ENCODE measurements around the gene IDH3G.

IDH3G gene

DNA sequence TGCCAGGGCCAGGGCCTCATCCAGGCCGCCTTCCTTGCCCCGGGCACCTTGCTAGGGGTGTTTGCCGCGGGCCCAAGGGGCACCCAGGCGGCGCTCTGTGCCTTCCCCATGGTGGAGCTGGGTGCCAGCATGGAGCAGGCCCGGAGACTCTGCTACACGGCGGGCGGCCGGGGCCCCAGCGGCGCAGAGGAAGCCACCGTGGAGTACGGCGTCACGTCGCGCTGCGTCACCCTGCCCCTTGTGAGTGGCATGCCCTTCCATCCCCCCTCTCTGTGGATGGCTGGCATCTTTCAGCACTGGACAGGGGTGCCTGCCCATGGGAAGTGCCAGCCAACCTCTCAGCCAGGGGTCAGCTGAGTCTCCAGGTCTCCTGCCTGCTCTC lies 26.5 kb downstream of the IDH3G start:
- Histone ChIP-seq H3K27me3 (ENCODE audit: control insufficient read depth, insufficient read depth, low read length, poor library complexity, severe bottlenecking) (no peaks in the 10 kb centered on the region), H3K27ac (ENCODE audit: insufficient read depth, low read depth, low read length, poor library complexity, severe bottlenecking) (no peak overlapping the region), H3K4me3 (ENCODE audit: insufficient read depth, low read depth, low read length) (no peak overlapping the region), H3K9me3 (ENCODE audit: control insufficient read depth, low read length) (no peaks in the 10 kb centered on the region), H3K36me3 (ENCODE audit: control insufficient read depth, insufficient read depth, low read length) (no peaks in the 10 kb centered on the region), H3K4me1 (ENCODE audit: control insufficient read depth, insufficient read depth, low read length) (peaks cover 15% of the 10 kb centered on the region)
- WGBS, 2 experiments, result 97 to 98% methylated on average over 20 of the region's 20 CpGs

DNA sequence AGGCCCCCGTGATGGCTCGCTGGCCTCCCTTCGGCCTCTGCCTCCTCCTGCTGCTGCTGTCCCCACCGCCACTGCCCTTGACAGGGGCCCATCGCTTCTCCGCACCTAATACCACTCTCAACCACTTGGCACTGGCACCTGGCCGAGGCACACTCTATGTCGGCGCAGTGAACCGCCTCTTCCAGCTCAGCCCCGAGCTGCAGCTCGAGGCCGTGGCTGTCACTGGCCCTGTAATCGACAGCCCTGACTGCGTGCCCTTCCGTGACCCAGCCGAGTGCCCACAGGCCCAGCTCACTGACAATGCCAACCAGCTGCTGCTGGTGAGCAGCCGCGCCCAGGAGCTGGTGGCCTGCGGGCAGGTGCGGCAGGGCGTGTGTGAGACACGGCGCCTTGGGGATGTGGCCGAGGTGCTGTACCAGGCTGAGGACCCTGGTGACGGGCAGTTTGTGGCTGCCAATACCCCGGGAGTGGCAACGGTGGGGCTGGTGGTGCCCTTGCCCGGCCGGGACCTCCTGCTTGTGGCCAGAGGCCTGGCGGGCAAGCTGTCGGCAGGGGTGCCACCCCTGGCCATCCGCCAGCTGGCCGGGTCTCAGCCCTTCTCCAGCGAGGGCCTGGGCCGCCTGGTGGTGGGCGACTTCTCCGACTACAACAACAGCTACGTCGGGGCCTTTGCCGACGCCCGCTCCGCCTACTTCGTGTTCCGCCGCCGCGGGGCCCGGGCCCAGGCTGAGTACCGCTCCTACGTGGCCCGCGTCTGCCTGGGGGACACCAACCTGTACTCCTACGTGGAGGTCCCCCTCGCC lies 27.1 kb downstream of the IDH3G start:
- Histone ChIP-seq H3K9me3 (ENCODE audit: control insufficient read depth, low read length) (no peaks in the 10 kb centered on the region), H3K27ac (ENCODE audit: insufficient read depth, low read depth, low read length, poor library complexity, severe bottlenecking) (no peak overlapping the region), H3K27me3 (ENCODE audit: control insufficient read depth, insufficient read depth, low read length, poor library complexity, severe bottlenecking) (no peaks in the 10 kb centered on the region), H3K4me3 (ENCODE audit: insufficient read depth, low read depth, low read length) (no peak overlapping the region), H3K36me3 (ENCODE audit: control insufficient read depth, insufficient read depth, low read length) (no peaks in the 10 kb centered on the region), H3K4me1 (ENCODE audit: control insufficient read depth, insufficient read depth, low read length) (peaks cover 15% of the 10 kb centered on the region)
- WGBS, 2 experiments, result 89% methylated on average over 56 of the region's 56 CpGs

DNA sequence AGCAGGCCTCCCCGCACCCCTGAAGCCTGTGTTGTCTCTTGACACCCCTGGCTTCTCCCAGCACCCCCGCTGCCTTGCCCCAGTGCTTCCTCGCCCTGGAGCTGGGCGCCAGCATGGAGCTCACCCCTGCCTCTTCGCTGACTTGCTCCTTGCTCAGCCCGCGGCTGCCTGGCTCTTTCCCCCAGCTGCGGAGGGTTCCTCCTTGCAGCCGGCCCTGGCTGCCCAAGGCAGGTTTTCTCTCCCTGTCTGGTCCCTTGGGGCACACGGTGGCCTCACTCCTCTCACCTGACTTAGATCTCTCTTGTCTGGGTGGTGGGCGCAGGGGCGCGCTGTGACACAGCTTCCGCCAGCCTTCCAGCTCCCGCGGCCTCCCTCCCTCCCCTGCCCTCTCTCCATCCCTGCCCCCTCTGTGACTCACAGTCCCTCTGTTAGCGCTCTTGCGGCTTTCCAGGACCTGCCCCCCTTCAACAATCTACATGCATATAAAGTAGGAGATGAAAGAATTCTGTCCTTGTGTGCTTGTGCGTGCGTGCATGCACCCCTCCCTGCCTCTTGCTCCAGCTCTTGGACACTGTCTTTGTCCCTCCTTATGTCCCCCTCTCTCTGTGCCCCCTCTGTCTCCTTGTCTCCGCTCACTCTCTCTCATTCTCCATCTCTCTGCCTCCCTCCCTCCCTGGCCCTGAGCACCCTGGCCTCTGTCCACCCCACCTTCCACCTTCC lies 27.9 kb downstream of the IDH3G start:
- WGBS, 2 experiments, result 38 to 42% methylated on average over 19 to 21 of the region's 21 CpGs
- H3K36me3 ChIP-seq (ENCODE audit: control insufficient read depth, insufficient read depth, low read length), result no peaks in the 10 kb centered on the region
- H3K9me3 ChIP-seq (ENCODE audit: control insufficient read depth, low read length), result no peaks in the 10 kb centered on the region
- no peak overlapping the region for H3K27ac ChIP-seq (ENCODE audit: insufficient read depth, low read depth, low read length, poor library complexity, severe bottlenecking)
- H3K27me3 ChIP-seq (ENCODE audit: control insufficient read depth, insufficient read depth, low read length, poor library complexity, severe bottlenecking), result no peaks in the 10 kb centered on the region
- H3K4me3 ChIP-seq (ENCODE audit: insufficient read depth, low read depth, low read length), result no peak overlapping the region
- peaks cover 15% of the 10 kb centered on the region for H3K4me1 ChIP-seq (ENCODE audit: control insufficient read depth, insufficient read depth, low read length)

DNA sequence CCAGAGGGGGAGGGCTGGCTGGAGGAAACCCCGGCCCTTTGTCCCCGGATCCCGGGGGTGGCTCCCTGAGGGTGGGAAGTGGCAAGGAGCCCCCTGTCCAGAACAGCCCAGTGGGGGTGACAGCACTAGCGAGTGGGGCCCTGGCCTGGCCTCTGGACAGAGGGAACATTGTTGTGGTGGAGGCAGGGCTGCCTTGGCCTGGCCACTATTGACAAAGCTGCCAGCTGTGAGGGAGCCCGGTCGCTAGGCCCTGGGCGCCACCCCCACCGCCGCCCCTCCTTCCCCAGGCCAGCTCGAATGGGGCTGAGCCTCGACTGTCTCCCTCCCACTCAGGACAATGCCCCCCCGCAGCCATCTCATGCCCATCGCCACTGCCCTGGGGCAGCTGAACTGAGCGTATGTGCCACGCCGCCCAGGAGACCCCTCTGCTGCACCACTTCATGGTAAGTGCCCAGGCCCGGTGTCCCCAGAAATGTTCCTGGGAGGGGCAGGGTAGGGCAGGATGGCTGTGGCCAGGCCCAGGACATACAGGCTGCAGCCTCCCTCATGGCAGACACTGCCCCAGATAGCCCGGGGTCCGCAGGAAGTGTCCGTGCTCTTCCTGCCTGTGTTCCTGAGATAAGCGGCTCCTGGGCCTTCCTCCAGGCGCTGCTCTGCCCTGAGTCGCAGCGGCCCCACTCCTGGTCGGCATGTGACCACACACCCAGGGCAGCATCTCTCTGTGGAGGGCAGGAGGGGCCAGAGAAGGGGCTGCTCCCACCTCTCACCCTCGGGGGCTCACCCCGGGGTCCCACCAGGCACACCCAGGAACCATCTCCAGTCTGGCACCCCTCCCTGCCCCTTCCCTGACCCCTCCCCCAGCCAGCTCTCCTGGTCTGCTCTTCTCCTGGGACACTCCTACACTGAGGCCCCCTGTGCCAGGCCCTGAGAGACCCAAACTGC lies 28.8 kb downstream of the IDH3G start:
- 81 to 82% methylated on average over 27 of the region's 27 CpGs for WGBS, 2 experiments
- H3K4me3 ChIP-seq (ENCODE audit: insufficient read depth, low read depth, low read length), result no peak overlapping the region

DNA sequence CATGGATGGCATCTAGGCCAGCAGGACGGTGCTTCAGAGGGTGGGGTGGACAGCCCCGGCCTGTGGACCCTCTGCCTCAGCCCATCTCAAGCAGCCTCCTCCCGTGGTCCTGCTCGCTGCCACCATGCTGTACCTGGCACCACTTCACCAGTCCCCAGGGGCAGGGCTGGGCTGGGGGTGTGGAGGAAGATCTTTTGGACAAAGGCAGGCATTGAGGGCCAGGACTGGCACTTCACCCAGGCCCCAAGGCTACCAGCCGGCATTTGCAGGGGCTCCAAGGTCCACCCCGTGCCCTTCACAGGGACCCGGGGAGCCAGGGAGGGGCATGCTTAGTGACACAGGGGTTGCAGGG lies 29.4 kb downstream of the IDH3G start:
- Histone ChIP-seq H3K36me3 (ENCODE audit: control insufficient read depth, insufficient read depth, low read length) (no peaks in the 10 kb centered on the region), H3K4me1 (ENCODE audit: control insufficient read depth, insufficient read depth, low read length) (peaks cover 15% of the 10 kb centered on the region), H3K4me3 (ENCODE audit: insufficient read depth, low read depth, low read length) (no peak overlapping the region), H3K27ac (ENCODE audit: insufficient read depth, low read depth, low read length, poor library complexity, severe bottlenecking) (no peak overlapping the region), H3K9me3 (ENCODE audit: control insufficient read depth, low read length) (no peaks in the 10 kb centered on the region), H3K27me3 (ENCODE audit: control insufficient read depth, insufficient read depth, low read length, poor library complexity, severe bottlenecking) (no peaks in the 10 kb centered on the region)
- WGBS, 2 experiments, result 91 to 98% methylated on average over 7 of the region's 7 CpGs

More for the DNA sequence above, 28.8 kb downstream of the IDH3G start:
- no peaks in the 10 kb centered on the region for H3K36me3 ChIP-seq (ENCODE audit: control insufficient read depth, insufficient read depth, low read length)
- no peaks in the 10 kb centered on the region for H3K27me3 ChIP-seq (ENCODE audit: control insufficient read depth, insufficient read depth, low read length, poor library complexity, severe bottlenecking)
- H3K4me1 ChIP-seq (ENCODE audit: control insufficient read depth, insufficient read depth, low read length), result peaks cover 15% of the 10 kb centered on the region
- H3K9me3 ChIP-seq (ENCODE audit: control insufficient read depth, low read length), result no peaks in the 10 kb centered on the region
- no peak overlapping the region for H3K27ac ChIP-seq (ENCODE audit: insufficient read depth, low read depth, low read length, poor library complexity, severe bottlenecking)

DNA sequence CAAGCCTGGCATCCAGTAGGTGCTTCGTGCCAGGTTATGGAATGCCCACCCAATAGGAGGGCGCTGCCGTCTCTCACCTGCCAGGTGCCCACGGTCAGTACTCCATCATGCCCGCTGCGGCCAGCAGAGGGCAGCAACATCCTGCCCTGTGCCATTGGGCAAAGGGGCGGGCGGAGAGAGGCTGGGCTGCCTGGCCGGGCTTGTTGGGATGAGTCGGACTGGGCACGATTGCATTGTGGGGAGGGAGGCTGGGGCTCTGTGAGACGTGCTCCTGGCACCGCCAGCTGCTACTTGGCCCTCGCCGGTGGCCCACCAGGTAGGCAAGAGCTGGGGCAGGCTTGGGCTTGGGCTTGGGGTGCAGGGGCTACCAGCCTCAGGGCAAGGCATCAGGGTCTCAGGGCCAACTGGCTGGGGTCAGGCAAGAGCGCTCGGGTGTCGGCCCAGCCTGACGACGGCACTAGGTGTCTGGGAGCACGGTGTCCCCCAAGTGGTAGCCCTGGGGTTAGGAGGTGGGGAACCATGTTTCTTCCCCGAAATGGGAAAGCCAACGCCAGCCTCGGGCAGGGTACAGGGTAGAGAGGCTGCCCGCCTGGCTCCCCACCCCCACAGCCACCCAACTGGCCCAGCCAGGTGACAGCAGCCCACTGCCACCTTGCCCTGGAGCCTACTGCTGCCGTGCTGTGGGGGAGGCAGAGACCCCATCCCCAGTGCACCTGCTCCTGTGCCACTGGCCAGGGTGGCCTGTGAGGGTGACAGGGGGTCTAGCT lies 30.0 kb downstream of the IDH3G start, which contains the start of gene PLXNB3:
PLXNB3 (plus strand) TSS at position 261 of the 767 bp plus-strand sequence. CDS start 1,287 bp downstream, outside the sequence.
- Histone ChIP-seq H3K27ac (ENCODE audit: insufficient read depth, low read depth, low read length, poor library complexity, severe bottlenecking) (no peak within 1 kb of the TSS), H3K36me3 (ENCODE audit: control insufficient read depth, insufficient read depth, low read length) (no peaks in the 10 kb centered on the region), H3K4me1 (ENCODE audit: control insufficient read depth, insufficient read depth, low read length) (peaks cover 15% of the 10 kb centered on the region), H3K4me3 (ENCODE audit: insufficient read depth, low read depth, low read length) (no peak within 1 kb of the TSS), H3K27me3 (ENCODE audit: control insufficient read depth, insufficient read depth, low read length, poor library complexity, severe bottlenecking) (no peaks in the 10 kb centered on the region), H3K9me3 (ENCODE audit: control insufficient read depth, low read length) (no peaks in the 10 kb centered on the region)
- WGBS, 2 experiments, result 41 to 42% methylated on average over 26 of the region's 26 CpGs

DNA sequence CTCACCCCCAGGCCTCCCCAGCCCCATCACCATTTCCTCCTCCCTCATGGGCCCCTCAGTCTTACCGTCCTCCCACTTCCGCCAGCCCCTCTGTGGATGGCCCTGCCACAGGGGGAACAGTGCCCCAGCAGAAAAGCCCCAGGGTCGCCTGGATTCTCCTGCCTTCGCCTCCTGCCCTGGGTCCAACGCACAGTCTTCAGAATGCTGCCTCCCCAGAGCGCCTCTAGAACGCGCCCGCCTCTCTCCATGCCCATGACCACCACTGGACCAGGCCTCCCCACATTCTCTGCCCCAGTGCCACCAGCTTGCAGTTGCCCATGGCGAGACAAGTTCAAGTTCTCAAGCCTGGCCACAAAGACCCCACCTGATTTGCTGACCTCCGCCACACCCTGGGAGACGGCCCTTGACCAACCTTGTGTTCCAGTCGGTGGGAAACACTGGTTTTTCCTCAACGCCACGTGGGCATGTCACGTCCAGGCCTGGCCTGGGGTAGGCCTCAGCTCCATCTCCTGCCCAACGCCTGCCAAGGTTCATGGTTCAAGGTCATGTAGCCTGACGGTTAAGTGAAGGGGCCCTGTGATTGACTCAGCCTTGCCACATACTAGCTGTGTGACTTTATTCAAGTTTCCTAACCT lies 30.8 kb downstream of the IDH3G start:
- Histone ChIP-seq H3K27ac (ENCODE audit: insufficient read depth, low read depth, low read length, poor library complexity, severe bottlenecking) (no peak overlapping the region), H3K4me3 (ENCODE audit: insufficient read depth, low read depth, low read length) (no peak overlapping the region), H3K9me3 (ENCODE audit: control insufficient read depth, low read length) (no peaks in the 10 kb centered on the region), H3K4me1 (ENCODE audit: control insufficient read depth, insufficient read depth, low read length) (peaks cover 15% of the 10 kb centered on the region), H3K36me3 (ENCODE audit: control insufficient read depth, insufficient read depth, low read length) (no peaks in the 10 kb centered on the region), H3K27me3 (ENCODE audit: control insufficient read depth, insufficient read depth, low read length, poor library complexity, severe bottlenecking) (no peaks in the 10 kb centered on the region)
- WGBS, 2 experiments, result 86 to 88% methylated on average over 18 of the region's 18 CpGs

DNA sequence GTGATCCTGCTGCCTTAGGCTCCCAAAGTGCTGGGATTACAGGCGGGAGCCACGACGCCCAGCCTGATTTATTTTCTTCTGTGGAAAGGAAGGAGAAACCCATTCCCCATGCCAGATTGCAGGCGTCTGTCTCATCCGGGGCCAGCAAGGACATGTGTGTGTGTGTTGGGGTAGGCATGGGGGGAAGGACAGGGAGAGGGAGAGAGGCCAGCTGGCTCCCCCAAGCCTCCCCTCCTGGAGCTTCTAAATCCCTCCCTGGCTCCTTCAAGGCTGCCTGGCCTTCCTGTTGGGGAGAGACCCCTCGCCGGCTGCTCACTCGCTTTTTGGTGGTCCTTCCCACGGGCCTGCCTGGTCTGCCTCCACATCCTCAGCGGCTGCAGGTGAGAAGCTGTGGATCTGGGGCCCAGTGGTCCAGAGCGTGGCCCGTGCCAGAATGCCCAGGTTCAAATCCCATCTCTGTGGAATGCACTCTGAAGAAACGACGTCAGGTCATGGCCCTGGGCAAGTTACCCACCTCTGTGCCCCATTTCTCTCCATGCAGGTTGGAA lies 31.5 kb downstream of the IDH3G start:
- Histone ChIP-seq H3K27ac (ENCODE audit: insufficient read depth, low read depth, low read length, poor library complexity, severe bottlenecking) (no peak overlapping the region), H3K9me3 (ENCODE audit: control insufficient read depth, low read length) (no peaks in the 10 kb centered on the region), H3K36me3 (ENCODE audit: control insufficient read depth, insufficient read depth, low read length) (no peaks in the 10 kb centered on the region), H3K4me3 (ENCODE audit: insufficient read depth, low read depth, low read length) (no peak overlapping the region), H3K4me1 (ENCODE audit: control insufficient read depth, insufficient read depth, low read length) (peaks cover 15% of the 10 kb centered on the region), H3K27me3 (ENCODE audit: control insufficient read depth, insufficient read depth, low read length, poor library complexity, severe bottlenecking) (no peaks in the 10 kb centered on the region)
- WGBS, 2 experiments, result 92 to 93% methylated on average over 14 of the region's 14 CpGs

DNA sequence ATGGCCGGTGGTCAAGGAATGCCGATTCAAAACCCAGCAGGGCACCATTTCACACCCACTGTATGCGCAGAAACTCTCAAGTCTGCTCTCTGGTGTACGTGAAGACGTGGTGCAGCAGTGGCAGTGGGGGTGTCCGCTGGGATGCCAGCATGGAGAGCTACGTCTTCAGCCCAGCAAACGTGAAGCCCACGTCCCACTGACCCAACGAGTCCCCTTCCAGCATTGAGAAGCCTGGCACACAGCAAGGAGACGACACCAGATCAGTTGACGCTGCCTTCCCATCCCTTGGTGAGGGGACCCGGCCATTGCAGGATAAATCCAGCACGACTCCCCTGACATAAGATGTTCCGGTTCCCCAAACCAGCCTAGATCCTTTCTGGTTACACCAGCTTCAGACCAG lies 32.3 kb downstream of the IDH3G start:
- Histone ChIP-seq H3K27me3 (ENCODE audit: control insufficient read depth, insufficient read depth, low read length, poor library complexity, severe bottlenecking) (no peaks in the 10 kb centered on the region), H3K4me1 (ENCODE audit: control insufficient read depth, insufficient read depth, low read length) (peaks cover 15% of the 10 kb centered on the region), H3K9me3 (ENCODE audit: control insufficient read depth, low read length) (no peaks in the 10 kb centered on the region), H3K27ac (ENCODE audit: insufficient read depth, low read depth, low read length, poor library complexity, severe bottlenecking) (no peak overlapping the region), H3K4me3 (ENCODE audit: insufficient read depth, low read depth, low read length) (no peak overlapping the region), H3K36me3 (ENCODE audit: control insufficient read depth, insufficient read depth, low read length) (no peaks in the 10 kb centered on the region)
- WGBS, 2 experiments, result 88 to 89% methylated on average over 15 of the region's 15 CpGs

Data from ectodermal cell (in vitro differentiated cells).